GM12878 (cell line): ENCODE results near the gene ADAM10.

Experiments used
- POLR2AphosphoS2 ChIP-seq: IDR thresholded peaks from 2 replicates; pipeline ENCODE4 v1.6.1; 2011; ENCODE audit warnings: low read depth, mild to moderate bottlenecking, low read length, improper control_type of control experiment, moderate library complexity
- RFX5 ChIP-seq: IDR thresholded peaks from 2 replicates; pipeline ENCODE4 v1.6.1; 2011; ENCODE audit warnings: low read depth, low read length, improper control_type of control experiment
- ZNF274 ChIP-seq: IDR thresholded peaks from one replicate; pipeline ENCODE4 v1.8.0; 2011; ENCODE audit not compliant: insufficient read length, insufficient read depth
- TF ChIP-seq, protein P1 (sequence below), 3 experiments: IDR thresholded peaks in 2 of 3; conservative IDR thresholded peaks in 1 of 3; 2 replicates each; pipeline ENCODE4 v1.5.1; 2011; ENCODE audit warnings: low read depth in 3 of 3, low read length in 3 of 3, mild to moderate bottlenecking in 3 of 3, control low read depth in 2 of 3, moderate library complexity in 2 of 3, inconsistent platforms in 1 of 3, mixed read lengths in 1 of 3; ENCODE audit not compliant: control insufficient read depth in 2 of 3, insufficient read depth in 1 of 3; ENCODE audit errors: extremely low read depth in 1 of 3

DNA sequence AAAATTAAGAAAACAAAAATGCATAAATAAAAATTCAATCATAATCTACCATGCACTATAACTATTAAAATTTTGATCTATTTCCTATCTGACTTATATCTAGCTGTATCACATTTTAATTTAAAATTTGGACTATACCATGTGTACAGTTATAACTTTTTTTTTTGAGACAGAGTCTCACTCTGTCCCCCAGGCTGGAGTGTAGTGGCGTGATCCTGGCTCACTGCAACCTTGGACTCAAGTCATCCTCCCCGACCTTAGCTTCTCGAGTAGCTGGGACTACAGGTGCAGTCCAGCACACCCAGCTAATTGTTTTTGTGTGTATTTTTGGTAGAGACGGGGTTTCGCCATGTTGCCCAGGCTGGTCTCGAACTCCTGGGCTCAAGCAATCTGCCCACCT is 119.9 kb downstream of the ADAM10 start:
- TF ChIP-seq RFX5 (no peak), POLR2AphosphoS2 (no peak), ZNF274 (no peak)
- TF ChIP-seq, protein P1, sequence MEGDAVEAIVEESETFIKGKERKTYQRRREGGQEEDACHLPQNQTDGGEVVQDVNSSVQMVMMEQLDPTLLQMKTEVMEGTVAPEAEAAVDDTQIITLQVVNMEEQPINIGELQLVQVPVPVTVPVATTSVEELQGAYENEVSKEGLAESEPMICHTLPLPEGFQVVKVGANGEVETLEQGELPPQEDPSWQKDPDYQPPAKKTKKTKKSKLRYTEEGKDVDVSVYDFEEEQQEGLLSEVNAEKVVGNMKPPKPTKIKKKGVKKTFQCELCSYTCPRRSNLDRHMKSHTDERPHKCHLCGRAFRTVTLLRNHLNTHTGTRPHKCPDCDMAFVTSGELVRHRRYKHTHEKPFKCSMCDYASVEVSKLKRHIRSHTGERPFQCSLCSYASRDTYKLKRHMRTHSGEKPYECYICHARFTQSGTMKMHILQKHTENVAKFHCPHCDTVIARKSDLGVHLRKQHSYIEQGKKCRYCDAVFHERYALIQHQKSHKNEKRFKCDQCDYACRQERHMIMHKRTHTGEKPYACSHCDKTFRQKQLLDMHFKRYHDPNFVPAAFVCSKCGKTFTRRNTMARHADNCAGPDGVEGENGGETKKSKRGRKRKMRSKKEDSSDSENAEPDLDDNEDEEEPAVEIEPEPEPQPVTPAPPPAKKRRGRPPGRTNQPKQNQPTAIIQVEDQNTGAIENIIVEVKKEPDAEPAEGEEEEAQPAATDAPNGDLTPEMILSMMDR (IDR thresholded peaks at IDR 0.05 in 2 of 3, conservative IDR thresholded peaks at IDR 0.05 in 1 of 3; ENCODE audit: control insufficient read depth in 2 of 3, extremely low read depth in 1 of 3, insufficient read depth in 1 of 3, low read depth in 3 of 3, low read length in 3 of 3) = no peak
